ENCODE results near the gene ENO2.
"Not testable (repeated sequence)": the region's sequence is repeated elsewhere in the genome, so short reads cannot be mapped to it uniquely, and the experiment has no call there.

The ENO2 gene

GRCh38 chr12:6914246-6914946 lies at the start of gene ENO2:
Gene ENO2 (plus strand): TSS chr12:6914580. CDS start chr12:6915833, 1,253 bp downstream.
- peak; percentile 90 for DNase-seq

GRCh38 chr12:6865307-6865706 lies 49.1 kb upstream of the ENO2 start:
- not testable (repeated sequence) for DNase-seq

- DNase-seq: no peak
Observed at GRCh38 chr12:6866163-6866919, 48.0 kb upstream of the ENO2 start.

- no peak for DNase-seq
Observed at GRCh38 chr12:6866920-6867412, 47.4 kb upstream of the ENO2 start.

GRCh38 chr12:6867413-6868210 lies 46.8 kb upstream of the ENO2 start, which contains the start of gene TPI1:
Gene TPI1 (plus strand): TSS chr12:6867531. CDS start chr12:6867567, 36 bp downstream.
- DNase-seq: peak; percentile 79

- DNase-seq: no peak
Observed at GRCh38 chr12:6868211-6869048, 46.0 kb upstream of the ENO2 start.

GRCh38 chr12:6869049-6870021 lies 45.0 kb upstream of the ENO2 start:
- DNase-seq: peak; percentile 83

- not testable (repeated sequence) for DNase-seq
Observed at GRCh38 chr12:6870304-6870703, 44.1 kb upstream of the ENO2 start.

- peak; percentile 23 for DNase-seq
Observed at GRCh38 chr12:6871052-6871957, 43.1 kb upstream of the ENO2 start.

- peak; percentile 79 for DNase-seq
Observed at GRCh38 chr12:6872073-6873048, 42.0 kb upstream of the ENO2 start.

GRCh38 chr12:6873094-6874014 lies 41.0 kb upstream of the ENO2 start, which contains the start of gene SPSB2:
Gene SPSB2 (minus strand): TSS chr12:6873303. CDS start chr12:6872901, 402 bp downstream.
- DNase-seq: peak; percentile 97

GRCh38 chr12:6874015-6874368 lies 40.4 kb upstream of the ENO2 start:
- not testable (repeated sequence) for DNase-seq

GRCh38 chr12:6879824-6880223 lies 34.6 kb upstream of the ENO2 start:
- DNase-seq: not testable (repeated sequence)

- DNase-seq: no peak
Observed at GRCh38 chr12:6883252-6883651, 31.1 kb upstream of the ENO2 start.

- no peak for DNase-seq
Observed at GRCh38 chr12:6883683-6884082, 30.7 kb upstream of the ENO2 start.

GRCh38 chr12:6884539-6884938 lies 29.8 kb upstream of the ENO2 start:
- DNase-seq: no peak
